ENCODE data around the gene OLA1.

The OLA1 gene

DNA sequence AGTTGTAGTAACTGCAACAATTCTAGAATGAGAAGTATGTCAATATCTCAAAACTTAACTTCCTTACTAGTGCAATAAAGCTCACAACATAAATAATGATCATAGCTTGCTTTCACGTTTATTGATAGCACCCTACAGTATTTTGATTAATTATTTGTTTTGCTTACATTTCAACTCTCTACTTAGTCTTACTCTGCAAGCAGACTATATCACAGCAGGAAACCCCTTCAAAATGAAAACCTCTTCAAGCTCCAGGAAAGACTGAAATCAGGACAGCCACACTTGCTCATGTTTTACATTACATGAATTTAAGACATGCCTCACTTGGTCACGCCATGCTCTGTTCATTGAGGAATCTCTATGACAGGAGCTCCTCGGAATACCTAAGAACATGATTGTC lies 3.3 kb downstream of the OLA1 start:
- H3K36me3 Mint-ChIP-seq = peaks cover 20% of the 10 kb centered on the region
- H3K27me3 Mint-ChIP-seq = no peaks in the 10 kb centered on the region
- peak overlapping the region; percentile 40 for H3K4me3 Mint-ChIP-seq

DNA sequence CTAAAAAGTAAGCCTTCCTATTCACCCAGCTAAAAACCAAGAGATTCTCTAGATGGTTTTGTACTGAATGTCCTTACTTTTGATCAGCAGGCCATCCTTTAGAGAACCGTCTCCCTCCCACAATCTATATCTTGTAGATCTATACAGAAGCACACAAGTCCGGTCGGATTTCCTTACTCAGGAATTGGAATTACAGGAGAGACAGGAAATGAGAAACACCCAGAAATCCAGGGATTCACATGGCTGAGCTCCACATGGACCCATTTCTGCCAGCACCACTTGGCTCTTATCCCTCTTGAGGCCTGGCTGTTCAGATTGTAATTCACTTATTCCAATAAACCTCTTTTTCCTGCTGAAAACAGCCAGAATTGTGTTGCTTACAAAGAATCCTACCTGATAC lies 4.5 kb downstream of the OLA1 start:
- Mint-ChIP-seq H3K4me1 (ENCODE audit: low read depth) (peaks cover 51% of the 10 kb centered on the region), H3K27ac (no peak overlapping the region), H3K36me3 (peaks cover 24% of the 10 kb centered on the region), H3K4me3 (no peak overlapping the region), H3K27me3 (no peaks in the 10 kb centered on the region), H3K9me3 (ENCODE audit: low read depth) (no peaks in the 10 kb centered on the region)

More for the DNA sequence above, 3.3 kb downstream of the OLA1 start:
- Mint-ChIP-seq H3K27ac (no peak overlapping the region), H3K4me1 (ENCODE audit: low read depth) (peaks cover 48% of the 10 kb centered on the region), H3K9me3 (ENCODE audit: low read depth) (no peaks in the 10 kb centered on the region)

DNA sequence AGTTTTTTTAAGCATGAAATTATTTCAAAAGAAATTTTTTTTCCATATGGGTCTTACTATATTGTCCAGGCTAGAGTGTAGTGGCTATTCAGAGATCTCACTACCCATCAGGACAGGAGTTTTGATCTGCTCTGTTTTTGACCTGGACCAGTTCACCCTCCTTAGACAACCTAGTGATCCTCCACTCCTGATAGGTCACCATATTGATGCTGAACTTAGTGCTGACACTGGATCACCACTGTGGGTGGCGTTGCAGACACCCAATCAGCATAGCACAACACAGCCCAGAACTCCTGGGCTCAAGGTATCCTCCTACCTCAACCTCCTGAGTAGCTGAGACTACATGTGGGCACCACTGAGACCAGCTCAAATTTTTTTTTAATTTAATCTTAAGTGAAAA lies 8.2 kb downstream of the OLA1 start:
- Mint-ChIP-seq H3K4me1 (ENCODE audit: low read depth) (peaks cover 55% of the 10 kb centered on the region), H3K9me3 (ENCODE audit: low read depth) (no peaks in the 10 kb centered on the region), H3K36me3 (peaks cover 28% of the 10 kb centered on the region), H3K4me3 (no peak overlapping the region), H3K27ac (no peak overlapping the region), H3K27me3 (no peaks in the 10 kb centered on the region)

DNA sequence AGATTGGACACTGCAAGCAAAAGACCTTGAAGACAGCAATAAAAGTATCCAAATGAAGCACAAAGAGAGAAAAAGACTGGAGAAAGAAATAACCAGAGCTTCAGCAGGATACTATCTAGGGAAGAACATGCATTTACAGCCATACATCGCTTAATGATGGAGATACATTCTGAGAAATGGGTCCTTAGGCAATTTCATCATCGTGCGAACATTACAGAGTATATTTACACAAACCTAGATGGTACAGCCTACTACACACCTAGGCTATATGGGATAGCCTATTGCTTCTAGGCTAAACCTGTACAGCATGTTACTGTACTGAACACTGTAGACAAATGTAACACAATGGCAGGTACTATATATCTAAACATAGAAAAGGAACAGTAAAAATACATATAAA lies 11.9 kb downstream of the OLA1 start:
- Mint-ChIP-seq H3K9me3 (ENCODE audit: low read depth) (no peaks in the 10 kb centered on the region), H3K36me3 (peaks cover 22% of the 10 kb centered on the region), H3K4me1 (ENCODE audit: low read depth) (peaks cover 64% of the 10 kb centered on the region), H3K4me3 (no peak overlapping the region), H3K27me3 (no peaks in the 10 kb centered on the region), H3K27ac (no peak overlapping the region)

DNA sequence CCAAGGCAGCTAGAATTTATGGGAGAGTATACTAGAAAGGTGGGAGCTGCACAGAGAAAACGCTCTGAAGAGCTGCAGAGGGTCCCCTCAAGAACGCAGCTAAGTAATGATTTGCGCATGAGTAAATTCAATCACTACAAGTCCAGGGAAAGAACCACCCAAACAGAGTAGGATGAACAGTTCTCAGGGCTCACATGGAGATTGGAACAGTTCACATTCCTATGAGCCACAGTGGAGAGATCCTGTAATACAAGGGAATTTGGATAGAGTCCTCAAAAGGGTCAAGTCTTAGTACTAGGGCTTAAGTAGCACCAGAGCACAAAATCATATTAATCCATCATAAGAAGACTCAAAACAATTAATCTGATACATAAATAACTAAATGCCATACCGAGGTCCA lies 12.7 kb downstream of the OLA1 start:
- Mint-ChIP-seq H3K27ac (no peak overlapping the region), H3K36me3 (peaks cover 16% of the 10 kb centered on the region), H3K9me3 (ENCODE audit: low read depth) (no peaks in the 10 kb centered on the region), H3K4me3 (no peak overlapping the region), H3K27me3 (no peaks in the 10 kb centered on the region), H3K4me1 (ENCODE audit: low read depth) (peaks cover 60% of the 10 kb centered on the region)

DNA sequence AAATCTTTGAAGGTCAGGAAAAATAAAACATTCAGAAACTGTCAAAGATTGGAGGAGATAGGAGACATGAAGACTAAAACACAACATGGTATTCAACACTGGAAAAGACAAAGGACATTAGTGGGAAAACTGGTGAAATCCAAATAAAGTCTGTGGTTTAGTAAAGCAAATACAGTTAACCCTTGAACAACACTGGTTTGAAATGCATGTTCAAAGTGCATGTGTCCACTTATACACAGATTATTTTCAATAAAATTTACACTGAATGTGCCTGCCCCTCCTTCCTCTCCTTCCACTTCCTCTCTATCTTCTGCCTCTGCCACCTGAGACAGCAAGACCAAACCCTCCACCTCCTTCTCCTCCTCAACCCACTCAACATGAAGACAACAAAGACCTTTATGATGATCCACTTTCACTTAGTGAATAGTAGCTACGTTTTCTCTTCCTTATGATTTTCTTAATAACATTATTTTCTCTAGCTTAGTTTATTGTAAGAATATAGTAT lies 14.5 kb downstream of the OLA1 start:
- no peak overlapping the region for H3K27ac Mint-ChIP-seq
- H3K4me3 Mint-ChIP-seq = no peak overlapping the region
- peaks cover 18% of the 10 kb centered on the region for H3K36me3 Mint-ChIP-seq
- no peaks in the 10 kb centered on the region for H3K9me3 Mint-ChIP-seq (ENCODE audit: low read depth)
- no peaks in the 10 kb centered on the region for H3K27me3 Mint-ChIP-seq
- peaks cover 55% of the 10 kb centered on the region for H3K4me1 Mint-ChIP-seq (ENCODE audit: low read depth)

DNA sequence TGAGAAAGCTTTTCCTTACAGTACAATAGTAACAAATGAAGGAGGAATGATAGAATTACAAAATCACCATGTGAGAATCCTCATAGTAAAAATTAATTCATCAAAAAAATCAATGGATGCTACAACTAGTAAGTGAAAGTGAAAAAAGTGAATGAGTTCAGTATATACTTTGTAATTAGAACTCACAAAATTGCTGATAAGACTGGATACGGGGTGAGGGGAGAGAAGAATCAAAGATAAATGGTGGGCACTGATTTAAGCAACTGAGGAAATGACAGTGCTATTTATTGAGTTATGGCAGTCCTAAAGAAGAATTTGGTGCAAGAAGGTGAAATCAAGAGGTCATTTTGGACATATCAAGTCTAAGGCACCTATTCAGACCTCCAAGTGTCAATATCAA lies 20.6 kb downstream of the OLA1 start:
- no peaks in the 10 kb centered on the region for H3K27me3 Mint-ChIP-seq
- H3K4me3 Mint-ChIP-seq = no peak overlapping the region
- H3K4me1 Mint-ChIP-seq (ENCODE audit: low read depth) = peaks cover 20% of the 10 kb centered on the region
- H3K27ac Mint-ChIP-seq = no peak overlapping the region
- H3K9me3 Mint-ChIP-seq (ENCODE audit: low read depth) = no peaks in the 10 kb centered on the region
- peaks cover 28% of the 10 kb centered on the region for H3K36me3 Mint-ChIP-seq

DNA sequence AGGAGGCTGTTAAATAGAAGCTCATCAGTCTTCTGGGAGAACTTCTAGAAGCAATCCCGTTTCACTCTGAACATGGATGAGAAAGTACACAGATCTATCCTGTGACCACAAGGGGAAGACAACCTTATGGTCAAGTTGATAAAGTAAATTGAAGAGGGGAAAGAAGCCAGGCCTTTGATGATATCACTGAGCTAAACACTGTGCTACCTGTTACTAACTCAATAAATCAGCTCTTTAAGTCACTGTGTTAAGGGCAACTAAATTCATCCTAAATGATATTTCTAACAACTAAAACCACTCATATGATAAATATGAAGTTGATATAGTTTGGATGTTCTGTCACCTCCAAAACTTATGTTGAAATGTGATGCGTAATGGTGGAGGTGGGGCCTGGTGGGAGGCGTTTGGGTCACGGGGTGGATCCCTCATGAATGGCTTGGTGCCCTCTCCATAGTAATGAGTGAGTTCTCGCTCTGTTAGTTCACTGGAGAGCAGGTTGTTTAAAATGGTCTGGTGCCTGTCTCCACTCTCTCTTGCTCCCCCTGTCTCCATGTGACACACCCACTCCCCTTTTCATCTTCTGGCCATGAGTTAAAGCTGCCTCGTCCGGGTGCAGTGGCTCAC lies 23.6 kb downstream of the OLA1 start:
- Mint-ChIP-seq H3K4me3 (no peak overlapping the region), H3K36me3 (peaks cover 30% of the 10 kb centered on the region), H3K27ac (no peak overlapping the region), H3K4me1 (ENCODE audit: low read depth) (peaks cover 8% of the 10 kb centered on the region), H3K27me3 (no peaks in the 10 kb centered on the region), H3K9me3 (ENCODE audit: low read depth) (no peaks in the 10 kb centered on the region)

DNA sequence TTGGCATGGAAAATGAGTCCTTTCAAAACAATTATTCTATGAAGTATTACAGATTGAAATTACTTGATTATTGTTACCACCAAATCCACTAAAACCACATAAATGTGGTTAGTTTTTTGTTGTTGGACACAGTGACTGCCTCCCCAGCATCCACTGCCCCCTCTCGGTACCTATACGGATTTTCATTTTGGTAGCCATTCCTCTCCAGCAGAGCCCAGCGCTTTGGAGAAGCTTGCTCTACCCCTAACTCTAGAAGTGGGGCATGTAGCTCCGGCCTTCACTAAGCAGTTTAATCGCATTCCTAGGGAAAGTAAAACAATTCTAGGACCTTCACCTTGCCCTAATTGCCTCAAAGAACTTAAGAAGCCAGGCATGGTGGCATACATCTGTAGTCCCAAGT lies 24.2 kb downstream of the OLA1 start:
- peaks cover 24% of the 10 kb centered on the region for H3K36me3 Mint-ChIP-seq
- H3K4me3 Mint-ChIP-seq = no peak overlapping the region
- no peak overlapping the region for H3K27ac Mint-ChIP-seq
- no peaks in the 10 kb centered on the region for H3K27me3 Mint-ChIP-seq
- peaks cover 2% of the 10 kb centered on the region for H3K4me1 Mint-ChIP-seq (ENCODE audit: low read depth)
- no peaks in the 10 kb centered on the region for H3K9me3 Mint-ChIP-seq (ENCODE audit: low read depth)

DNA sequence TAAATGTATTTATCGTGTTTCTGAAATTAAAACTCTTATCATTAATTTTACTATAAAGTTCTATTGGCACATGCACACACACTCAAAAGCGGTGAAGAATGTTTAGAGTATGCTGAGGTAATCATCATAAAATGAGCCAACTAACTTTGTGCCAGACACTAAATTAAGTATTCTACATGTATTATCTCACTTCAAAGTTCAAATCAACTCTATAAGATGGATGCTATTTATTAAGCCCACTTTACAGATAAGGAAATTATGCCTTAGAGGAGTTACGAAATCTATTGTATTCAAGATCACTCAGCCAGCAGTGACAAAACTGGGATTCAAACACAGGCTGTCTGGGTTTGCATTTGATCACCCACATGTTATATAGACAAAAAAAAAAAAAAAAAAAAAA lies 24.9 kb downstream of the OLA1 start:
- Mint-ChIP-seq H3K27me3 (no peaks in the 10 kb centered on the region), H3K36me3 (peaks cover 22% of the 10 kb centered on the region), H3K27ac (no peak overlapping the region), H3K4me1 (ENCODE audit: low read depth) (peaks cover 2% of the 10 kb centered on the region), H3K4me3 (no peak overlapping the region), H3K9me3 (ENCODE audit: low read depth) (no peaks in the 10 kb centered on the region)

DNA sequence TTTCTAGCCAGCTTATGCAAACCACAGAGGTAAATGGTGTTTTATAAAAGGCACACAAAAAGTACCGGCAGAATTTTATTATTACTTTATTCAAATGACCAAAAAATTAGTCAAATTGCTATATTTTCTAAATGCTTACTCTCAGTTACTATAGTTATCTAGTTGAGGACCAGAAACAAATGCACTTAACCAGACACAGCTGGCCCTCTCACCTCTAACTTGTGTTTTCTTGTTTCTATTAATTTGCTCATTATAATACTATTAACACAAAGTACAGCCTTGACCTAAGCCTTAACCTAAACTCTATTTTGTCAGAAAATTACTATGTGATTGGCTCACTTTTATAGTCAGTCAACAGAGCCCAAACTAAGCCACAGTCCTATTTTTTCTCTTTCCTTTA lies 26.2 kb downstream of the OLA1 start:
- Mint-ChIP-seq H3K9me3 (ENCODE audit: low read depth) (no peaks in the 10 kb centered on the region), H3K4me1 (ENCODE audit: low read depth) (peaks cover 2% of the 10 kb centered on the region)

DNA sequence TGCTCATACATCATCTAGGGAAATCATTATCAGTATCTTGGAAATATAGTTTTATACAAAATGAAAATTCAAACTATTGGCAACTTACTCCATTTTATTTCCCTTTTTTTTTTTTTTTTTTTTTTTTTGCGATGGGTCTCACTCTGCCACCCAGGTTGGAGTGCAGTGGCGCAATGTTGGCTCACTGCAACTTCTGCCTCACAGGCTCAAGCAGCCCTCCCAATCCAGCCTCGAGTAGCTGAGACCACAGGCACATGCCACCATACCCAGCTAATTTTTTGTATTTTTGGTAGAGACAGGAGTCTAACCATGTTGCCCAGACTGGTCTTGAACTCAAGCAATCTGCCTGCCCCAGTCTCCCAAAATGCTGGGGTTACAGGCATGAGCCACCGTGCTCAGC lies 29.0 kb downstream of the OLA1 start:
- H3K27me3 Mint-ChIP-seq = no peaks in the 10 kb centered on the region
- no peak overlapping the region for H3K4me3 Mint-ChIP-seq
- H3K36me3 Mint-ChIP-seq = peaks cover 10% of the 10 kb centered on the region
- H3K4me1 Mint-ChIP-seq (ENCODE audit: low read depth) = peaks cover 2% of the 10 kb centered on the region
- H3K27ac Mint-ChIP-seq = no peak overlapping the region
- H3K9me3 Mint-ChIP-seq (ENCODE audit: low read depth) = no peaks in the 10 kb centered on the region

More for the DNA sequence above, 26.2 kb downstream of the OLA1 start:
- Mint-ChIP-seq H3K27me3 (no peaks in the 10 kb centered on the region), H3K27ac (no peak overlapping the region), H3K4me3 (no peak overlapping the region), H3K36me3 (peaks cover 17% of the 10 kb centered on the region)

DNA sequence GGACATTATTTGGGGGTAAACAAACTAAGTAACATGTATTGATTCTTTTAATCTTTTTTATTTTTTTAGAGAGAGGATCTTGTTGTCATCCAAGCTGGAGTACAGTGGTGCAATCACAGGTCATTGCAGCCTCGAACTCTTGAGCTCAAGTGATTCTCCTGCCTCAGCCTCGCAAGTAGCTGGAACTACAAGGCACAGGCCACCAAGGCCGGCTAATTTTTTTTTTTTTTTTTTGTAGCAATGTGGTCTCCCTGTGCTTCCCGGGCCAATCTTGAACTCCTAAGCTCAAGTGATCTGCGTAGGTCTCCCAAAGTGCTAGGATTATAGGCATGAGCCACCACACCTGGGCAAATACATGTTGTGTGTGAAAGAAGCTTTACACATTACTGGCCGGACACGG lies 29.6 kb downstream of the OLA1 start:
- no peak overlapping the region for H3K27ac Mint-ChIP-seq
- H3K36me3 Mint-ChIP-seq = peaks cover 10% of the 10 kb centered on the region
- no peak overlapping the region for H3K4me3 Mint-ChIP-seq
- peaks cover 2% of the 10 kb centered on the region for H3K4me1 Mint-ChIP-seq (ENCODE audit: low read depth)
- no peaks in the 10 kb centered on the region for H3K27me3 Mint-ChIP-seq
- no peaks in the 10 kb centered on the region for H3K9me3 Mint-ChIP-seq (ENCODE audit: low read depth)

DNA sequence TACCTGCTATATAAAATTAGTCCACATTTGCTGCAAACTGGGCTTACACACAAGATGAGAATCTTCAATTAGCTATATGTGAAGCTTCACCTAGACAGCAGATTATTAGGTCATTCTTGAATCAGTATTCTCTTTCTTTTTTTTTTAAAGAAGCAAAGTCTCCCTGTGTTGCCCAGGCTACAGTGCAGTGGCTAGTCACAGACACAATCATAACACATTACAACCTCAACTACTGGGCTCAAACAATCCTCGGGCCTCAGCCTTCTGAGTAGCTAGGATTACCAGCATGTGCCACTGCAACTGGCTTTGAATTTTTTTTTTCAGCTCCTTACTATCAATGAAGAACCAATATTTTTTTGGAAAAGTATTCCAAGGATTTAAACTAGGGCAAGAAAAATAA lies 30.5 kb downstream of the OLA1 start:
- H3K4me1 Mint-ChIP-seq (ENCODE audit: low read depth) = peaks cover 2% of the 10 kb centered on the region
- no peak overlapping the region for H3K27ac Mint-ChIP-seq
- no peaks in the 10 kb centered on the region for H3K27me3 Mint-ChIP-seq
- H3K4me3 Mint-ChIP-seq = no peak overlapping the region
- H3K36me3 Mint-ChIP-seq = peaks cover 5% of the 10 kb centered on the region
- H3K9me3 Mint-ChIP-seq (ENCODE audit: low read depth) = no peaks in the 10 kb centered on the region

DNA sequence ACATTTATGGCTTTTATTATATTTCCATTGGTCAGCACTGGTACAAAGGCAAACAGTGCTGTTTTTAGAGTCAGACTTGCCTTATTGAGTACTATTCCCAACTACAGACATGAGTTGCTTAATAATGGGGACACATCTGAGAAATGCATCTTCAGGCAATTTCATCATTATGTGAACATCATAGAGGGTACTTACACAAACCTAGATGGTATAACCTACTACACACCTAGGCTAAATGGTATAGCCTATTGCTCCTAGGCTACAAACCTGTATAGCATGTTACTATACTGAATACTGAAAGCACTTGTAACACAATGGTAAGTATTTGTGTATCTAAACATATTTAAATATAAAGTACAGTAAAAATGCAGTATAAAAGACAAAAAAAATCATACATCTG lies 36.4 kb downstream of the OLA1 start:
- no peak overlapping the region for H3K4me3 Mint-ChIP-seq
- no peak overlapping the region for H3K27ac Mint-ChIP-seq
- peaks cover 5% of the 10 kb centered on the region for H3K36me3 Mint-ChIP-seq
- peaks cover 4% of the 10 kb centered on the region for H3K4me1 Mint-ChIP-seq (ENCODE audit: low read depth)
- no peaks in the 10 kb centered on the region for H3K9me3 Mint-ChIP-seq (ENCODE audit: low read depth)
- no peaks in the 10 kb centered on the region for H3K27me3 Mint-ChIP-seq

DNA sequence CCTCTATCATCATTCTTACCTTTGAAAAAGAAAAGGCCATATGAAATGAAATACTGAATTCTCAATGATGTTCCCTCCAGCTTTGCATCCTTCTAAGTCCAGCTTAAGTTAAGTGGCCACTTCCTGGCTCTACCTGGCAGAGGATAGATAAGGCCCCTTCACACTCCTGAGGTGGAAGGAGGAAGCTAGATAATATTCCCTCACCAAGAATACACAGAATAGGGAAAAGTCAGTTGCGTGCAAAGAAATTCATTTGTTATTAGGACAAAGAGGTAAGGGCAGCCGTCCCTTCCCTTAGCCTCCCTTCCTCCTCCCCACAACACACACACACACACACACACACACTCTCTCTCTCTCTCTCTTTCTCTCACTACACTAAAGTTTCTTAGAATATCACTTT lies 37.5 kb downstream of the OLA1 start:
- Mint-ChIP-seq H3K4me3 (no peak overlapping the region), H3K9me3 (ENCODE audit: low read depth) (no peaks in the 10 kb centered on the region), H3K27ac (no peak overlapping the region), H3K27me3 (no peaks in the 10 kb centered on the region), H3K4me1 (ENCODE audit: low read depth) (peaks cover 4% of the 10 kb centered on the region), H3K36me3 (peaks cover 5% of the 10 kb centered on the region)

Data from activated naive CD8-positive, alpha-beta T cell (primary cell).